Measurements from ENCODE around the gene SPDYE17. TPM values are rescaled to one million over a fixed set of nuclear protein-coding genes. Genes with fewer than 3 reads are reported as not detected.
"Not testable (repeated sequence)": the region's sequence is repeated elsewhere in the genome, so short reads cannot be mapped to it uniquely, and the experiment has no call there.

Gene SPDYE17
- total and polyA plus RNA-seq, 4 experiments from 2014 or later, result not detected

GRCh38 chr7:77004151-77004550 is 28.0 kb downstream of the SPDYE17 start:
- H3K4me3 Mint-ChIP-seq; POLR2A ChIA-PET (ENCODE audit: partially characterized antibody); H3K4me1 Mint-ChIP-seq: not testable (repeated sequence)

DNA sequence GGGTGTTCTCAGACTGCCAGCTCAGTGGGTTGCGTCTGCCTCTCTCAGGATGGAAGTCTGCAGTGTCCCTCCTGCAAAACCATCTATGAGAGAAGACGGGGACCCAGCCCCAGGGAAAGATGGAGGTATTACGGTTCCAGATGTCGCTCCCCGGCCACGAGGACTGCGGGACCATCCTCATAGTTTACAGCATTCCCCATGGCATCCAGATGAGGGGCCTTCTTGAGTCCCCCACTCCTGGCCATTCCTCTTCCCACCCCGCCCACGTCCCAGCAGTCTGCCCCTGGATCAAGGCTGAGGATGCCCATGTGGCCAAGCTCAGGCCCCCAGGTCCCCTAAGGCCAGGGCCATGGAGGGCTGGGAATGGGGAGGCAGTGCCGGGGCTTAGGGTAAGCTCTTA is 28.9 kb downstream of the SPDYE17 start:
- H3K4me3 ChIP-seq (ENCODE audit: low read length in 2 of 2); POLR2A ChIA-PET (ENCODE audit: partially characterized antibody); H3K9me3 Mint-ChIP-seq; H3K27me3 Mint-ChIP-seq; H3K4me1 ChIP-seq (ENCODE audit: insufficient read depth, low read length); H3K9me3 ChIP-seq (ENCODE audit: control insufficient read depth in 1 of 2, low read length in 2 of 2); H3K4me3 Mint-ChIP-seq; H3K27ac ChIP-seq (ENCODE audit: low read depth, low read length); H3K27me3 ChIP-seq (ENCODE audit: insufficient read depth, low read length); H3K36me3 ChIP-seq (ENCODE audit: insufficient read depth, low read length); H3K36me3 Mint-ChIP-seq; H3K4me1 Mint-ChIP-seq; DNase-seq; H3K27ac Mint-ChIP-seq; CTCF ChIA-PET (ENCODE audit: partially characterized antibody); intact Hi-C loops (cut with micrococcal nuclease): not testable (repeated sequence)

More at GRCh38 chr7:77004151-77004550, 28.0 kb downstream of the SPDYE17 start:
- intact Hi-C loops (cut with micrococcal nuclease); CTCF ChIA-PET (ENCODE audit: partially characterized antibody); H3K27me3 Mint-ChIP-seq; H3K4me3 ChIP-seq (ENCODE audit: low read length in 2 of 2); H3K36me3 ChIP-seq (ENCODE audit: insufficient read depth, low read length); DNase-seq; H3K9me3 Mint-ChIP-seq; H3K27ac Mint-ChIP-seq; H3K9me3 ChIP-seq (ENCODE audit: control insufficient read depth in 1 of 2, low read length in 2 of 2); H3K4me1 ChIP-seq (ENCODE audit: insufficient read depth, low read length); H3K27me3 ChIP-seq (ENCODE audit: insufficient read depth, low read length); H3K27ac ChIP-seq (ENCODE audit: low read depth, low read length); H3K36me3 Mint-ChIP-seq: not testable (repeated sequence)

DNA sequence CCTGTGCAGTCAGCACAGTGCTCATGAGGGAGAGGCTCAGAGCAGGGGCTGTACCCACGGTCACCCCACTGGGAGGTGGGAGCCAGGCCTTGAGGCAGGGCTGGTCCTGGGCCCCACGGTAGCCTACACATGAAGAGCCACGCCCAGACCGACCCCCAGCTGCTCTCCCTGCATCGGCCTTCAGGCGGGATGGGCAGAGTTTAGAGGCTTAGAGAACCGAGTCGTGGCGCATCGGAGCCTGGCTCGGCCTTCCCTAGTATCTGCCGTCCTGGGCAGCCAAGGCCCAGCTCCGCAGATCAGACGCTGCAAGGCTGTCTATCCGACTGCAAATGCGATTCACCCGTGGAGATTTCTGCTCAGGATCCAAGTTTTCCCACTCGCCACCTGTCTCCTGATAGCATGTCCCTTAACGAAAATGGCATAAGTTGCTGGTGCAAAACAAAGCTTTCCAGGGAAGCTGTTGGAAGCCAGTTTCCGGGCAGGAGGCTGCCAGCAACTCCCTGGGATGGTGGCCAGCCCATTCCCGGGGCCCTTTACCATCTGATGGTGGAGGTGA is 29.4 kb downstream of the SPDYE17 start:
- H3K27me3 Mint-ChIP-seq; H3K36me3 Mint-ChIP-seq; H3K9me3 ChIP-seq (ENCODE audit: control insufficient read depth in 1 of 2, low read length in 2 of 2); DNase-seq; H3K9me3 Mint-ChIP-seq; H3K4me3 Mint-ChIP-seq; H3K27ac ChIP-seq (ENCODE audit: low read depth, low read length); CTCF ChIA-PET (ENCODE audit: partially characterized antibody); H3K4me1 Mint-ChIP-seq; POLR2A ChIA-PET (ENCODE audit: partially characterized antibody); H3K27me3 ChIP-seq (ENCODE audit: insufficient read depth, low read length); H3K4me3 ChIP-seq (ENCODE audit: low read length in 2 of 2); H3K36me3 ChIP-seq (ENCODE audit: insufficient read depth, low read length); intact Hi-C loops (cut with micrococcal nuclease): not testable (repeated sequence)
- peak overlapping the region in 1 of 7 donors; percentile 40 for H3K27ac Mint-ChIP-seq
- H3K4me1 ChIP-seq (ENCODE audit: insufficient read depth, low read length), result peaks cover 11% of the 10 kb centered on the region

- H3K36me3 ChIP-seq (ENCODE audit: insufficient read depth, low read length); H3K9me3 ChIP-seq (ENCODE audit: control insufficient read depth in 1 of 2, low read length in 2 of 2); H3K4me3 Mint-ChIP-seq; H3K36me3 Mint-ChIP-seq; POLR2A ChIA-PET (ENCODE audit: partially characterized antibody); H3K27me3 Mint-ChIP-seq; CTCF ChIA-PET (ENCODE audit: partially characterized antibody); H3K4me1 Mint-ChIP-seq; intact Hi-C loops (cut with micrococcal nuclease); H3K27ac Mint-ChIP-seq; H3K9me3 Mint-ChIP-seq; DNase-seq; H3K27ac ChIP-seq (ENCODE audit: low read depth, low read length); H3K4me3 ChIP-seq (ENCODE audit: low read length in 2 of 2); H3K27me3 ChIP-seq (ENCODE audit: insufficient read depth, low read length): not testable (repeated sequence)
- H3K4me1 ChIP-seq (ENCODE audit: insufficient read depth, low read length), result peaks cover 17% of the 10 kb centered on the region
Measured at GRCh38 chr7:77002104-77002503, 30.1 kb downstream of the SPDYE17 start.

- CTCF ChIA-PET (ENCODE audit: partially characterized antibody); intact Hi-C loops (cut with micrococcal nuclease); H3K4me3 Mint-ChIP-seq; H3K27ac Mint-ChIP-seq; POLR2A ChIA-PET (ENCODE audit: partially characterized antibody); H3K4me1 Mint-ChIP-seq; H3K27ac ChIP-seq (ENCODE audit: low read depth, low read length); H3K36me3 Mint-ChIP-seq; H3K36me3 ChIP-seq (ENCODE audit: insufficient read depth, low read length); H3K4me3 ChIP-seq (ENCODE audit: low read length in 2 of 2); H3K9me3 ChIP-seq (ENCODE audit: control insufficient read depth in 1 of 2, low read length in 2 of 2); H3K27me3 Mint-ChIP-seq; H3K27me3 ChIP-seq (ENCODE audit: insufficient read depth, low read length); DNase-seq; H3K9me3 Mint-ChIP-seq: not testable (repeated sequence)
- H3K4me1 ChIP-seq (ENCODE audit: insufficient read depth, low read length), result peaks cover 18% of the 10 kb centered on the region
Measured at GRCh38 chr7:76999474-77000107, 32.6 kb downstream of the SPDYE17 start.

DNA sequence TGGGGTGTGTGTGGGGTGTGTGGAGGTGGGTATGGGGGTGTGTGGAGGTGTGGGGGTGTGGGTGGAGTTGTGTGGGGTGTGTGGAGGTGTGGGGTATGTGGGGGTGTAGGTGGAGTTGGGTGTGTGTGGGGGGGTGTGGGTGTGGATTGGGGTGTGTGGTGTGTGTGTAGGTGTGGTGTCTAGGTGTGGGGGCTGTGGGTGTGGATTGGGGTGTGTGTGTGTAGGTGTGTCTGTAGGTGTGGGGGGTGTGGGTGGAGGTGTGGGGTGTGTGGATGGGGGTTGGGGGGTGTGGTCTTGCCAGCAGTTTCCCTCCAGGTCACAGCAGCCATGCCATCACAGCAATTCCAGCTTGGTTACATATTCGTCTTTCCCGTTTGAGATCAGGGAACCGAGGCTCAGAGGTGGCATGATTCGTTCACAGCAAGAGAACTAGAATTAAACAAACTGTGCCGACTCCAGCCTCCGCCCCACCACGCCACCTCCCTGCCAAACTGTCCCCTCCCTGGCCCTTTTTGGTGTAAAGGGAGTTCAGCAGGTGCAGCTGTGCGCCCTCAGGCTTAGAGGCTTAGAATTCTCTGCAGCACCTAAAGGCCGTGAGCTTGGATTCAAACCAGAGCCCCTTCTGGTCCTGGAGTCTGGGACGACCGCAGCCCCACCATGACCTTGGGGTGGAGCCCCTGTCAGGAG is 33.3 kb downstream of the SPDYE17 start:
- DNase-seq; H3K4me1 Mint-ChIP-seq; POLR2A ChIA-PET (ENCODE audit: partially characterized antibody); H3K9me3 Mint-ChIP-seq; H3K4me3 ChIP-seq (ENCODE audit: low read length in 2 of 2); H3K9me3 ChIP-seq (ENCODE audit: control insufficient read depth in 1 of 2, low read length in 2 of 2); H3K36me3 ChIP-seq (ENCODE audit: insufficient read depth, low read length); intact Hi-C loops (cut with micrococcal nuclease); H3K27me3 ChIP-seq (ENCODE audit: insufficient read depth, low read length); CTCF ChIA-PET (ENCODE audit: partially characterized antibody); H3K36me3 Mint-ChIP-seq; H3K27me3 Mint-ChIP-seq; H3K4me3 Mint-ChIP-seq; H3K27ac ChIP-seq (ENCODE audit: low read depth, low read length): not testable (repeated sequence)
- H3K4me1 ChIP-seq (ENCODE audit: insufficient read depth, low read length), result peaks cover 18% of the 10 kb centered on the region
- peak overlapping the region in 3 of 7 donors; percentile 10 to 75 (median 19) for H3K27ac Mint-ChIP-seq

DNA sequence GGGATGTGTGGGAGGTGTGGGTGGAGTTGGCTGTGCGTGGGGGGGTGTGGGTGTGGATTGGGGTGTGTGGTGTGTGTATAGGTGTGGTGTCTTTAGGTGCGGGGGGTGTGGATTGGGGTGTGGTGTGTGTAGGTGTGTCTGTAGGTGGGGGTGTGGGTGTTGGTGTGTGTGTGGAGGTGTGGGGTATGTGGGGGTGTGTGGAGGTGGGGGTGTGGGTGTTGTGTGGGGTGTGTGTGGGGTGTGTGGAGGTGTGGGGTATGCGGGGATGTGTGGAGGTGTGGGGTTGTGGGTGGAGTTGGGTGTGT is 33.9 kb downstream of the SPDYE17 start:
- no peaks in the 10 kb centered on the region for H3K9me3 Mint-ChIP-seq
- POLR2A ChIA-PET (ENCODE audit: partially characterized antibody), result no interaction called here
- DNase-seq, result no peak
- no peaks in the 10 kb centered on the region for H3K27me3 Mint-ChIP-seq
- H3K27ac ChIP-seq (ENCODE audit: low read depth, low read length), result no peak overlapping the region
- peaks cover 0 to 4% (median 0%) of the 10 kb centered on the region in 4 donors for H3K4me1 Mint-ChIP-seq
- peaks cover 0 to 7% of the 10 kb centered on the region in 2 donors for H3K36me3 Mint-ChIP-seq
- H3K27me3 ChIP-seq (ENCODE audit: insufficient read depth, low read length), result no peaks in the 10 kb centered on the region
- H3K36me3 ChIP-seq (ENCODE audit: insufficient read depth, low read length), result no peaks in the 10 kb centered on the region
- CTCF ChIA-PET (ENCODE audit: partially characterized antibody), result no interaction called here
- H3K4me1 ChIP-seq (ENCODE audit: insufficient read depth, low read length), result peaks cover 18% of the 10 kb centered on the region
- no peak overlapping the region for H3K4me3 ChIP-seq (ENCODE audit: low read length in 2 of 2)
- intact Hi-C loops (cut with micrococcal nuclease), result no loop called here
- H3K9me3 ChIP-seq (ENCODE audit: control insufficient read depth in 1 of 2, low read length in 2 of 2), result no peaks in the 10 kb centered on the region
- no peak overlapping the region for H3K4me3 Mint-ChIP-seq
- peak overlapping the region in 1 of 7 donors; percentile 48 for H3K27ac Mint-ChIP-seq
